ENCODE measurements around the gene TMEM59L. TPM values are rescaled to one million over a fixed set of nuclear protein-coding genes. Genes with fewer than 3 reads are reported as not detected.
A peak's percentile ranks its signal among the peaks of the same experiment; 100 is the strongest.

TMEM59L gene
- total RNA-seq, 3 donors from 2014 or later, result 1.2 to 2.3 TPM; not detected in 1

- no peak overlapping the region for H3K27ac ChIP-seq
- no peak for DNase-seq (ENCODE audit: low spot score in 2 of 2)
- no peak for TF ChIP-seq POLR2A (IDR thresholded peaks at IDR 0.05)
- H3K27me3 ChIP-seq, result peaks cover 17 to 74% of the 10 kb centered on the region in 2 donors
- peaks cover 5 to 19% of the 10 kb centered on the region in 2 donors for H3K4me1 ChIP-seq
- intact Hi-C loops (cut with DNase I; ENCODE audit: low total_unique reads), result no loop called here
- no peaks in the 10 kb centered on the region for H3K9me3 ChIP-seq
- H3K36me3 ChIP-seq, result no peaks in the 10 kb centered on the region
- peak overlapping the region in 2 of 3 donors; percentile 54 to 69 for H3K4me3 ChIP-seq
Measured at GRCh38 chr19:18611327-18612050, 1.2 kb upstream of the TMEM59L start.

GRCh38 chr19:18612051-18612771, 459 bp upstream of the TMEM59L start:
- Histone ChIP-seq H3K9me3 (no peaks in the 10 kb centered on the region), H3K4me3 (peak overlapping the region; percentile 27 to 69 (median 54)), H3K27me3 (peaks cover 17 to 70% of the 10 kb centered on the region in 2 donors), H3K27ac (no peak overlapping the region), H3K36me3 (no peaks in the 10 kb centered on the region), H3K4me1 (peaks cover 2 to 18% of the 10 kb centered on the region in 2 donors)
- TF ChIP-seq CTCF (IDR thresholded peaks at IDR 0.05) (no peak), POLR2AphosphoS5 (IDR thresholded peaks at IDR 0.05) (no peak), POLR2A (IDR thresholded peaks at IDR 0.05) (no peak)
- DNase-seq (ENCODE audit: low spot score in 2 of 2), result no peak
- intact Hi-C loops (cut with DNase I; ENCODE audit: low total_unique reads), result no loop called here

- intact Hi-C loops (cut with DNase I; ENCODE audit: low total_unique reads), result no loop called here
Measured at GRCh38 chr19:18613589-18614234, 1.0 kb downstream of the TMEM59L start.

GRCh38 chr19:18616023-18616422, 3.4 kb downstream of the TMEM59L start:
- H3K27me3 ChIP-seq, result peaks cover 4 to 36% of the 10 kb centered on the region in 2 donors
- no peak overlapping the region for H3K27ac ChIP-seq
- no peak overlapping the region for H3K4me3 ChIP-seq
- peaks cover 0 to 8% of the 10 kb centered on the region in 2 donors for H3K4me1 ChIP-seq
- TF ChIP-seq POLR2A (IDR thresholded peaks at IDR 0.05) (no peak), CTCF (IDR thresholded peaks at IDR 0.05) (no peak), POLR2AphosphoS5 (IDR thresholded peaks at IDR 0.05) (no peak)
- no peaks in the 10 kb centered on the region for H3K36me3 ChIP-seq
- no peaks in the 10 kb centered on the region for H3K9me3 ChIP-seq
- DNase-seq (ENCODE audit: low spot score in 2 of 2), result no peak
- intact Hi-C loops (cut with DNase I; ENCODE audit: low total_unique reads), result no loop called here

More at GRCh38 chr19:18613589-18614234, 1.0 kb downstream of the TMEM59L start:
- peaks cover 15 to 55% of the 10 kb centered on the region in 2 donors for H3K27me3 ChIP-seq
- H3K4me1 ChIP-seq, result peaks cover 0 to 12% of the 10 kb centered on the region in 2 donors
- no peaks in the 10 kb centered on the region for H3K9me3 ChIP-seq
- no peak for TF ChIP-seq CTCF (IDR thresholded peaks at IDR 0.05)
- TF ChIP-seq POLR2AphosphoS5 (IDR thresholded peaks at IDR 0.05), result no peak
- TF ChIP-seq POLR2A (IDR thresholded peaks at IDR 0.05), result no peak
- peak overlapping the region in 1 of 3 donors; percentile 69 for H3K4me3 ChIP-seq
- no peak overlapping the region for H3K27ac ChIP-seq
- H3K36me3 ChIP-seq, result no peaks in the 10 kb centered on the region
- DNase-seq (ENCODE audit: low spot score in 2 of 2), result no peak

GRCh38 chr19:18617562-18617961, 4.9 kb downstream of the TMEM59L start:
- no peaks in the 10 kb centered on the region for H3K36me3 ChIP-seq
- peaks cover 0 to 2% of the 10 kb centered on the region in 2 donors for H3K4me1 ChIP-seq
- H3K9me3 ChIP-seq, result no peaks in the 10 kb centered on the region
- no peak for DNase-seq (ENCODE audit: low spot score in 2 of 2)
- intact Hi-C loops (cut with DNase I; ENCODE audit: low total_unique reads), result no loop called here
- H3K27me3 ChIP-seq, result peaks cover 0 to 20% of the 10 kb centered on the region in 2 donors
- H3K27ac ChIP-seq, result no peak overlapping the region
- H3K4me3 ChIP-seq, result no peak overlapping the region
- no peak for TF ChIP-seq POLR2AphosphoS5 (IDR thresholded peaks at IDR 0.05)
- no peak for TF ChIP-seq POLR2A (IDR thresholded peaks at IDR 0.05)
- no peak for TF ChIP-seq CTCF (IDR thresholded peaks at IDR 0.05)

Measured in breast epithelium (tissue), 4 donors.